GM23338 (cell line): ENCODE results near the gene SBF2. TPM values are rescaled to one million over a fixed set of nuclear protein-coding genes. Genes with fewer than 3 reads are reported as not detected.

Experiments used
- ATAC-seq: fragments of 200-7000 bp; cut with Tn5 transposase; 3 replicates; pipeline ENCODE4 v1.9.1; 2020
- DNase-seq: peaks from one replicate; pipeline ENCODE4 v3.0.0-alpha.2; 2015; ENCODE audit warnings: low spot score
- H2AFZ ChIP-seq: fragments of 200-600 bp; sonication (generic); 2 replicates; pipeline ENCODE4 v1.8.0; 2016; ENCODE audit warnings: antibody characterized with exemption, mild to moderate bottlenecking, moderate library complexity
- H3F3A ChIP-seq: fragments of 200-600 bp; sonication (generic); replicated peaks from 2 replicates; pipeline ENCODE4 v1.8.0; 2017; ENCODE audit warnings: antibody characterized with exemption, mixed run types, low read depth
- H3K27ac ChIP-seq: fragments of 200-600 bp; sonication (generic); 2 replicates; pipeline ENCODE4 v1.6.1; 2016; ENCODE audit warnings: low read depth
- H3K27me3 ChIP-seq: fragments of 200-600 bp; sonication (generic); 2 replicates; pipeline ENCODE4 v1.8.0; 2016; ENCODE audit warnings: mild to moderate bottlenecking, mixed run types, moderate library complexity; ENCODE audit not compliant: insufficient read depth
- H3K36me3 ChIP-seq: fragments of 200-600 bp; sonication (generic); 2 replicates; pipeline ENCODE4 v1.8.0; 2016; ENCODE audit warnings: mild to moderate bottlenecking; ENCODE audit not compliant: insufficient read depth
- H3K4me1 ChIP-seq: fragments of 200-600 bp; sonication (generic); 2 replicates; pipeline ENCODE4 v1.8.0; 2016; ENCODE audit warnings: mild to moderate bottlenecking, moderate library complexity; ENCODE audit not compliant: insufficient read depth
- H3K4me2 ChIP-seq: fragments of 200-600 bp; sonication (generic); 2 replicates; pipeline ENCODE4 v1.7.1; 2017; ENCODE audit warnings: mixed run types
- H3K4me3 ChIP-seq: fragments of 200-600 bp; sonication (generic); 2 replicates; pipeline ENCODE4 v1.6.1; 2016; ENCODE audit warnings: mixed run types
- H3K79me2 ChIP-seq: fragments of 200-600 bp; sonication (generic); replicated peaks from 2 replicates; pipeline ENCODE4 v1.8.0; 2017; ENCODE audit warnings: mild to moderate bottlenecking; ENCODE audit not compliant: insufficient read depth
- H3K9me2 ChIP-seq: fragments of 200-600 bp; sonication (generic); 2 replicates; pipeline ENCODE4 v1.8.0; 2017; ENCODE audit not compliant: insufficient read depth
- H4K20me1 ChIP-seq: fragments of 200-600 bp; sonication (generic); replicated peaks from 2 replicates; pipeline ENCODE4 v1.8.0; 2017; ENCODE audit warnings: mild to moderate bottlenecking; ENCODE audit not compliant: insufficient read depth
- H3K27ac Mint-ChIP-seq: 2 replicates; pipeline ENCODE4 v1.8.0; 2020; ENCODE audit warnings: inconsistent platforms, mild to moderate bottlenecking, moderate library complexity, mixed read lengths
- H3K27me3 Mint-ChIP-seq: 3 replicates; pipeline ENCODE4 v1.8.0; 2022; ENCODE audit warnings: low read depth, mild to moderate bottlenecking, moderate library complexity, mixed read lengths, inconsistent platforms; ENCODE audit not compliant: insufficient read depth, poor library complexity
- H3K36me3 Mint-ChIP-seq: 3 replicates; pipeline ENCODE4 v1.8.0; 2021; ENCODE audit warnings: low read depth, mild to moderate bottlenecking, inconsistent platforms, moderate library complexity, mixed read lengths
- H3K4me1 Mint-ChIP-seq: 3 replicates; pipeline ENCODE4 v1.8.0; 2020; ENCODE audit warnings: mild to moderate bottlenecking, inconsistent platforms, mixed read lengths
- H3K4me3 Mint-ChIP-seq: 3 replicates; pipeline ENCODE4 v1.8.0; 2021; ENCODE audit warnings: moderate library complexity, mild to moderate bottlenecking, inconsistent platforms, mixed read lengths
- H3K9me3 Mint-ChIP-seq: 3 replicates; pipeline ENCODE4 v1.8.0; 2020; ENCODE audit warnings: moderate library complexity, mild to moderate bottlenecking, inconsistent platforms, mixed read lengths
- CREB1 ChIP-seq: fragments of 250-450 bp; sonication (Bioruptor Pico); IDR thresholded peaks from 2 replicates; pipeline ENCODE4 v1.5.0; 2020; ENCODE audit warnings: low read depth, mild to moderate bottlenecking, moderate library complexity
- EZH2 ChIP-seq: fragments of 200-600 bp; sonication (generic); IDR thresholded peaks from one replicate; pipeline ENCODE4 v1.8.0; 2017; ENCODE audit warnings: antibody characterized with exemption, mild to moderate bottlenecking, low read depth; ENCODE audit not compliant: unreplicated experiment
- JUNB ChIP-seq: IDR thresholded peaks from one replicate; pipeline ENCODE4 v1.6.1; 2016; ENCODE audit warnings: antibody characterized with exemption; ENCODE audit not compliant: unreplicated experiment
- NANOG ChIP-seq: IDR thresholded peaks from 2 replicates; pipeline ENCODE4 v1.6.1; 2016; ENCODE audit warnings: antibody characterized with exemption, borderline replicate concordance
- POLR2AphosphoS5 ChIP-seq: IDR thresholded peaks from 2 replicates; pipeline ENCODE4 v1.6.1; 2016; ENCODE audit warnings: antibody characterized with exemption, low read depth
- REST ChIP-seq: IDR thresholded peaks from one replicate; pipeline ENCODE4 v1.6.1; 2018; ENCODE audit warnings: antibody characterized with exemption; ENCODE audit not compliant: unreplicated experiment
- STAT1 ChIP-seq: IDR thresholded peaks from one replicate; pipeline ENCODE4 v1.6.1; 2016; ENCODE audit warnings: antibody characterized with exemption; ENCODE audit not compliant: unreplicated experiment
- ZNF114 ChIP-seq: fragments of 250-450 bp; sonication (Bioruptor Pico); IDR thresholded peaks from 2 replicates; pipeline ENCODE4 v1.5.0; 2020; ENCODE audit warnings: mild to moderate bottlenecking, moderate library complexity
- polyA plus RNA-seq: library from polyadenylated mRNA; unstranded; fragments of >200 nt; fragmentation: Nextera tagmentation; extraction: Ambion mirVana; gene quantifications from 2 replicates; pipeline ENCODE4 v1.2.1, GENCODE V29; 2016
- total RNA-seq: library from RNA; depleted of rRNA; stranded (reverse); fragments of >200 nt; shearing (Covaris generic); gene quantifications from 2 replicates; pipeline ENCODE4 v1.2.3, GENCODE V29; 2014
- TF ChIP-seq, protein P1 (sequence below), 2 experiments: fragments of 200-600 bp in 1 of 2; sonication (generic) in 1 of 2; conservative IDR thresholded peaks; 2 replicates each; pipeline versions ENCODE4 v1.5.1 to v1.6.1; 2016 to 2017; ENCODE audit warnings: antibody characterized with exemption in 2 of 2, low read depth in 2 of 2, mild to moderate bottlenecking in 2 of 2, moderate library complexity in 1 of 2
- TF ChIP-seq, protein P2 (sequence below): IDR thresholded peaks from 2 replicates; pipeline ENCODE4 v1.6.1; 2016; ENCODE audit warnings: antibody characterized with exemption

The SBF2 gene
- total and polyA plus RNA-seq, 2 experiments from 2014 or later: 25.6 to 53.5 TPM

DNA sequence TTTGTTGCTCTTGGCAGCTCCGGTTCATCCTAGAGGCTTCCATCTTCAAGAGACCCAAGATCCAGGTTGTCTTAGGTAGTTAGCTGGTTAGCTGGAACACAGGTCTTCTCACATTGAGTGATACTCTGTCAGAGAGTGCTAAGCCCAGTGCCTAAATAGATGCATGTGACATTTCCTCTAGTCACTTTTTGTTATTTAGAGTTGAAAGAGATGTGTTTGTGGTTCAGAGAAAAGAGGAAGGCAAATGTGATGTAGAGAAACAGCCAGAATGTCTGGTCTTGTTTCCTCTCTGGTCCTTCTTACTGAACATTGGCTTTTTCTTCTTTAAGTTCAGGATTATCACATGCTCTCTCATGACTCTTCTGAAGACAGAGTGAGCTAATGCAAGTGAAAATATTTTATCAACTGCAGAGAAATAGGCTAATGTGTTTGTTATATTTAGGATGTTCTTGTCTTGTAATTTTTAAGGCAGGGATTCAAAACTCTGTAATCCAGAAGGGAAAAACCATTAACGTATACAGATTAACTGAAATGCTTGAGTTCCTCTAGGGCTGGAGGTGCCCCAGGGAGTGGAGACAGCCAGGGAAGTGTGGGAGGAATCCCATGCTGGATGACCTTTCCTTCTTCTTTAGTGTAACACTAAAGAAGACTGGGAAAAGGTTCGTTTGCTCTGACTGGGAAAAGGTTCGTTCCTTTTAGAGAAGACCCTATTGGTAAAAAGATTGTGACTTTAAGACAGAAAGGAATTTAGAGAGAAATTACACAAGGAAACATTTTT lies 554.7 kb downstream of the SBF2 start:
- no peak overlapping the region for H3K4me3 Mint-ChIP-seq
- Histone ChIP-seq H3K27ac (peak overlapping the region; percentile 5; the same call in 1 of the 2 replicates), H3K9me2 (no peaks in the 10 kb centered on the region), H3K36me3 (peaks cover 22% of the 10 kb centered on the region), H3K27me3 (no peaks in the 10 kb centered on the region), H4K20me1 (no peaks in the 10 kb centered on the region), H3K4me2 (no peak overlapping the region), H3F3A (0 out of 2 replicates have a peak, but pooled peaks cover 4% of the 10 kb centered on the region), H3K4me1 (no peaks in the 10 kb centered on the region), H3K4me3 (no peak overlapping the region), H3K79me2 (no peaks in the 10 kb centered on the region), H2AFZ (no peak overlapping the region)
- H3K9me3 Mint-ChIP-seq: peaks cover 7% of the 10 kb centered on the region; the same call in 2 of the 3 replicates
- H3K4me1 Mint-ChIP-seq: peaks cover 6% of the 10 kb centered on the region; the same call in 2 of the 3 replicates
- DNase-seq (no peak), ATAC-seq (no peak)
- TF ChIP-seq STAT1 (no peak), NANOG (no peak), CREB1 (CRISPR knock-in tag) (no peak), ZNF114 (CRISPR knock-in tag) (no peak), POLR2AphosphoS5 (no peak), JUNB (no peak), EZH2 (no peak), REST (no peak)
- TF ChIP-seq, protein P1, sequence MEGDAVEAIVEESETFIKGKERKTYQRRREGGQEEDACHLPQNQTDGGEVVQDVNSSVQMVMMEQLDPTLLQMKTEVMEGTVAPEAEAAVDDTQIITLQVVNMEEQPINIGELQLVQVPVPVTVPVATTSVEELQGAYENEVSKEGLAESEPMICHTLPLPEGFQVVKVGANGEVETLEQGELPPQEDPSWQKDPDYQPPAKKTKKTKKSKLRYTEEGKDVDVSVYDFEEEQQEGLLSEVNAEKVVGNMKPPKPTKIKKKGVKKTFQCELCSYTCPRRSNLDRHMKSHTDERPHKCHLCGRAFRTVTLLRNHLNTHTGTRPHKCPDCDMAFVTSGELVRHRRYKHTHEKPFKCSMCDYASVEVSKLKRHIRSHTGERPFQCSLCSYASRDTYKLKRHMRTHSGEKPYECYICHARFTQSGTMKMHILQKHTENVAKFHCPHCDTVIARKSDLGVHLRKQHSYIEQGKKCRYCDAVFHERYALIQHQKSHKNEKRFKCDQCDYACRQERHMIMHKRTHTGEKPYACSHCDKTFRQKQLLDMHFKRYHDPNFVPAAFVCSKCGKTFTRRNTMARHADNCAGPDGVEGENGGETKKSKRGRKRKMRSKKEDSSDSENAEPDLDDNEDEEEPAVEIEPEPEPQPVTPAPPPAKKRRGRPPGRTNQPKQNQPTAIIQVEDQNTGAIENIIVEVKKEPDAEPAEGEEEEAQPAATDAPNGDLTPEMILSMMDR (conservative IDR thresholded peaks at IDR 0.05; ENCODE audit: low read depth in 2 of 2): no peak
- TF ChIP-seq, protein P2, sequence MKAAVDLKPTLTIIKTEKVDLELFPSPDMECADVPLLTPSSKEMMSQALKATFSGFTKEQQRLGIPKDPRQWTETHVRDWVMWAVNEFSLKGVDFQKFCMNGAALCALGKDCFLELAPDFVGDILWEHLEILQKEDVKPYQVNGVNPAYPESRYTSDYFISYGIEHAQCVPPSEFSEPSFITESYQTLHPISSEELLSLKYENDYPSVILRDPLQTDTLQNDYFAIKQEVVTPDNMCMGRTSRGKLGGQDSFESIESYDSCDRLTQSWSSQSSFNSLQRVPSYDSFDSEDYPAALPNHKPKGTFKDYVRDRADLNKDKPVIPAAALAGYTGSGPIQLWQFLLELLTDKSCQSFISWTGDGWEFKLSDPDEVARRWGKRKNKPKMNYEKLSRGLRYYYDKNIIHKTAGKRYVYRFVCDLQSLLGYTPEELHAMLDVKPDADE: no peak
- H3K27ac Mint-ChIP-seq: 0 out of 2 replicates have a peak overlapping the region, but pooled peaks have one; percentile 3
- H3K36me3 Mint-ChIP-seq: peaks cover 74% of the 10 kb centered on the region
- peaks cover 2% of the 10 kb centered on the region for H3K27me3 Mint-ChIP-seq
